WTC11 (cell line): ENCODE data around the gene GTF2H4. TPM values are rescaled to one million over a fixed set of nuclear protein-coding genes. Genes with fewer than 3 reads are reported as not detected.

Experiments used
- ATAC-seq: fragments of 200-7000 bp; cut with Tn5 transposase; 2 replicates; pipeline ENCODE4 v1.10.0; 2021; ENCODE audit warnings: mild to moderate bottlenecking, moderate library complexity
- CTCF ChIA-PET: fragments of 300-600 bp; sonication (Branson Sonifier 250); formaldehyde crosslinking; loops from one replicate; lab custom pipeline; 2021; ENCODE audit warnings: antibody characterized with exemption; lab: Charles Lee
- POLR2A ChIA-PET: fragments of 350-600 bp; sonication (Branson Sonifier 250); formaldehyde crosslinking; loops from one replicate; lab custom pipeline; 2021; ENCODE audit warnings: antibody characterized with exemption; lab: Charles Lee
- DNase-seq: peaks from one replicate; pipeline ENCODE4 v3.0.0; 2021; ENCODE audit warnings: low spot score
- H3K27ac Mint-ChIP-seq: 2 replicates; pipeline ENCODE4 v1.8.0; 2021; ENCODE audit warnings: mixed read lengths
- H3K27me3 Mint-ChIP-seq: 2 replicates; pipeline ENCODE4 v1.8.0; 2021; ENCODE audit warnings: low read depth, mild to moderate bottlenecking, moderate library complexity, mixed read lengths
- H3K36me3 Mint-ChIP-seq: 2 replicates; pipeline ENCODE4 v1.8.0; 2021; ENCODE audit warnings: mixed read lengths
- H3K4me1 Mint-ChIP-seq: 2 replicates; pipeline ENCODE4 v1.8.0; 2022; ENCODE audit warnings: mixed read lengths
- H3K4me3 Mint-ChIP-seq: 2 replicates; pipeline ENCODE4 v1.8.0; 2021; ENCODE audit warnings: mild to moderate bottlenecking, moderate library complexity, mixed read lengths
- H3K9me3 Mint-ChIP-seq: 2 replicates; pipeline ENCODE4 v1.8.0; 2021; ENCODE audit warnings: mixed read lengths
- AFF4 ChIP-seq: sonication (generic); formaldehyde crosslinking; IDR thresholded peaks from 2 replicates; pipeline ENCODE4 v1.8.1; 2023; ENCODE audit warnings: mild to moderate bottlenecking, missing genetic modification reagents, borderline replicate concordance
- ATF1 ChIP-seq: sonication (generic); formaldehyde crosslinking; IDR thresholded peaks from 2 replicates; pipeline ENCODE4 v1.8.1; 2023; ENCODE audit warnings: mild to moderate bottlenecking, moderate library complexity, missing genetic modification reagents
- ATF2 ChIP-seq: sonication (generic); formaldehyde crosslinking; IDR thresholded peaks from 2 replicates; pipeline ENCODE4 v1.8.1; 2022; ENCODE audit warnings: low read depth, missing genetic modification reagents, borderline replicate concordance
- ATF3 ChIP-seq: sonication (generic); formaldehyde crosslinking; conservative IDR thresholded peaks from 2 replicates; pipeline ENCODE4 v1.8.1; 2022; ENCODE audit warnings: mild to moderate bottlenecking, missing genetic modification reagents
- CBFB ChIP-seq: sonication (generic); formaldehyde crosslinking; IDR thresholded peaks from 2 replicates; pipeline ENCODE4 v1.8.1; 2022; ENCODE audit warnings: mild to moderate bottlenecking, low read depth, missing genetic modification reagents
- ERG ChIP-seq: fragments of 250-450 bp; sonication (Bioruptor Pico); IDR thresholded peaks from 2 replicates; pipeline ENCODE4 v1.8.0; 2021; ENCODE audit warnings: mild to moderate bottlenecking
- IRF1 ChIP-seq: sonication (generic); formaldehyde crosslinking; IDR thresholded peaks from 2 replicates; pipeline ENCODE4 v1.8.0; 2023; ENCODE audit warnings: missing genetic modification reagents
- JUN ChIP-seq: sonication (generic); formaldehyde crosslinking; IDR thresholded peaks from 2 replicates; pipeline ENCODE4 v1.8.0; 2023; ENCODE audit warnings: mild to moderate bottlenecking, missing genetic modification reagents
- PRRX2 ChIP-seq: fragments of 250-450 bp; sonication (Bioruptor Pico); IDR thresholded peaks from 2 replicates; pipeline ENCODE4 v1.8.0; 2021; ENCODE audit warnings: mild to moderate bottlenecking
- RELA ChIP-seq: sonication (generic); formaldehyde crosslinking; IDR thresholded peaks from 2 replicates; pipeline ENCODE4 v1.8.1; 2022; ENCODE audit warnings: missing genetic modification reagents, mild to moderate bottlenecking, borderline replicate concordance
- SMAD3 ChIP-seq: sonication (generic); formaldehyde crosslinking; IDR thresholded peaks from 2 replicates; pipeline ENCODE4 v1.8.0; 2022; ENCODE audit warnings: missing genetic modification reagents, mild to moderate bottlenecking, borderline replicate concordance
- SP1 ChIP-seq: sonication (generic); formaldehyde crosslinking; conservative IDR thresholded peaks from 2 replicates; pipeline ENCODE4 v1.8.1; 2022; ENCODE audit warnings: missing genetic modification reagents
- ZNF121 ChIP-seq: sonication (generic); formaldehyde crosslinking; IDR thresholded peaks from 2 replicates; pipeline ENCODE4 v1.8.0; 2023; ENCODE audit warnings: missing genetic modification reagents
- ZNF232 ChIP-seq: sonication (generic); formaldehyde crosslinking; IDR thresholded peaks from 2 replicates; pipeline ENCODE4 v1.8.0; 2022; ENCODE audit warnings: mild to moderate bottlenecking, missing genetic modification reagents
- ZNF425 ChIP-seq: fragments of 250-450 bp; sonication (Bioruptor Pico); conservative IDR thresholded peaks from 2 replicates; pipeline ENCODE4 v1.9.0; 2021; ENCODE audit warnings: mild to moderate bottlenecking
- ZNF532 ChIP-seq: fragments of 250-450 bp; sonication (Bioruptor Pico); IDR thresholded peaks from 2 replicates; pipeline ENCODE4 v1.9.0; 2021; ENCODE audit warnings: mild to moderate bottlenecking, borderline replicate concordance
- total RNA-seq: library from RNA; stranded (reverse); gene quantifications from 3 replicates; pipeline ENCODE4 v1.2.3, GENCODE V29; 2021

GTF2H4 gene
- total RNA-seq, 1 experiment from 2014 or later, result 49.2 TPM

- DNase-seq, result no peak
- ChIA-PET POLR2A (no interaction called here), CTCF (no interaction called here)
- H3K9me3 Mint-ChIP-seq, result peaks cover 25% of the 10 kb centered on the region
- H3K27me3 Mint-ChIP-seq, result peaks cover 16% of the 10 kb centered on the region
- H3K27ac Mint-ChIP-seq, result no peak overlapping the region
- no peak for TF ChIP-seq CBFB (CRISPR knock-in tag)
- no peak for TF ChIP-seq ZNF425 (CRISPR knock-in tag)
- no peak for TF ChIP-seq AFF4 (CRISPR knock-in tag)
- TF ChIP-seq SMAD3, result no peak
- no peak for TF ChIP-seq IRF1
- TF ChIP-seq ATF1 (CRISPR knock-in tag), result no peak
- TF ChIP-seq ATF3, result no peak
- no peak for TF ChIP-seq RELA (CRISPR knock-in tag)
- no peak for TF ChIP-seq PRRX2 (CRISPR knock-in tag)
- no peak for TF ChIP-seq ERG (CRISPR knock-in tag)
- TF ChIP-seq ZNF532 (CRISPR knock-in tag), result no peak
- TF ChIP-seq ZNF232 (CRISPR knock-in tag), result no peak
- no peak for TF ChIP-seq ATF2 (CRISPR knock-in tag)
- no peak for TF ChIP-seq JUN (CRISPR knock-in tag)
- TF ChIP-seq ZNF121 (CRISPR knock-in tag), result no peak
- TF ChIP-seq SP1 (CRISPR knock-in tag), result no peak
- peaks cover 8% of the 10 kb centered on the region; the same call in 1 of the 2 replicates for H3K4me1 Mint-ChIP-seq
- ATAC-seq, result no peak
- H3K4me3 Mint-ChIP-seq, result no peak overlapping the region
- no peaks in the 10 kb centered on the region for H3K36me3 Mint-ChIP-seq
These were observed 54.7 kb downstream of the GTF2H4 start for GRCh38 chr6:30962716-30963115.
